GM19397 (cell line): ENCODE measurements around the gene PRKCA.
A peak's percentile ranks its signal among the peaks of the same experiment; 100 is the strongest.
"Not testable (repeated sequence)": the region's sequence is repeated elsewhere in the genome, so short reads cannot be mapped to it uniquely, and the experiment has no call there.

ENCODE experiments used
- ATAC-seq: cut with Tn5 transposase; IDR thresholded peaks from one replicate; pipeline ENCODE4 v1.9.1; 2021; ENCODE audit warnings: mild to moderate bottlenecking, moderate library complexity; ENCODE audit not compliant: unreplicated experiment

The PRKCA gene

DNA sequence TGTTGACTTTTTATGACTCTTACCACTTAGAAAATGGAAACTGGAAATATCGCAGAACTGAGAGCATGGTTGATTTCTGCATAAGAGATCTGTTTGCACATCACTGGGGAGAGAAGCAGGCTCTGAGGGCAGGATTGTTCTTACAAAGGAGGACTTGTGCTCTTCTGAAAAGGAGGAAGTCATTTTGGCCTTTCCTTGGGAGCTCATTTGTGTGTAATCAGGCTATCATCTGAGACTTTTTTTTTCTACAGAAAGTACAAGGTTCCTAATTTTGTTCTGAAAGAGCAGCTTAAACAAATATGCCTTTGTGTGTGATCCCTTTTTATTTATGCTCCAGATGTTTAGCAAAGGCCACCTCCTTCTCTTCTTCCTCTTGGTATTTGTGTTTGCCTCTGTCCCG, 386.8 kb downstream of the PRKCA start:
- ATAC-seq: no peak

DNA sequence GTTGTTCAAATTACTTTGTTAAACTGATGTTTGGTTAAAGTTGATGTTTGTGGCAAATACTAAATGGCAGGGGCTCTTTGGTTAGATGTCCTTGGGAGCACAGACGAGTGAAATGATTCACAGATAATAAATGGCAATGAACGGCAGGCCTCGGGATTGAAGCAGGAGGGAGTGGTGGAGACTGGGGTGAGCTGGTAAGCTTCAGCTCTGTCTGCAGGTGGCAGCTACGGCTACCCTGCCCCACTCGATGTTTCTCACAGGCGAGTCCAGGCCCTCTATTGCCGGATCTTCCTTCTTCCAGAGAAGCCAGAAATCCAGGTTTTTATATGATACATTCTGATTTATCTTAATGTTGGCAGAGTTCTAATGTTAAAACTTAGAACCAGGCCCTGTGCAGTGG, 387.8 kb downstream of the PRKCA start:
- no peak for ATAC-seq

DNA sequence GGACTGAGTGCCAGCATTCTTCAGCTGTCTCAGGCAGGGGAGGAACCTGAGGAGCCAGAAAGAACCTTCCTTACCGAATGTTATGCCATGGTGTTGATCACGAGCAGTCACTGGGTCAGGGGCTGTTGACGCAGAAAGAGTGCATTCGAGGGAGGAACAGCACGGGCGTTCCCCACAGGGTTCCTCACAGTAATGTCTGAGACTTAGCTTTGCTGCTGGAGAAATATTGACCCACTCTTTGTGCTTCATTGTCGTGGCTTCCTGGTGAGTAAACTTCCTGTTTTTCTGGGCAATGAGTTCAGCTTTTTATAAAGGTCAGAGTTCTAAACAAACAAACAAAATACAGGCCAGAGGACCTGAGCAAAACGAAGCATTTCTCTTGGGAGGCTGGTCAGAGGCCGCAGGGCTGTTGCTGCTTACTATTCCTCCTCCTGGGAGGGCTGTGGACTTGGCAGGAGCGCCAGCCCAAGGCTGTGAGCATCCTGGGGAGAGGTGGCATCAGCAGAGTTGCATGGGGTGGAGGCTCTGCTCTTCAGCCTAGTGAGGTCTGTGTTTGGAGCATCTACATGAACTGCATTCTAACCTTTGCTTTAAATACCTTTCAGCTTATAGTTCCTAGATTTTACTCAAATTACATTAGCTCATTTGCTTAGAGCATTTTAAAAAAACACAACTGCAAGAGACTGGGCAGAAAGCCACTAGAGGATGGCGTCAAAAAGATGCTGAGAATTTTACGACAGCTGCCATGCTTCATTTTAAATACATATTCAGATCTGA, 389.4 kb downstream of the PRKCA start:
- ATAC-seq: no peak

DNA sequence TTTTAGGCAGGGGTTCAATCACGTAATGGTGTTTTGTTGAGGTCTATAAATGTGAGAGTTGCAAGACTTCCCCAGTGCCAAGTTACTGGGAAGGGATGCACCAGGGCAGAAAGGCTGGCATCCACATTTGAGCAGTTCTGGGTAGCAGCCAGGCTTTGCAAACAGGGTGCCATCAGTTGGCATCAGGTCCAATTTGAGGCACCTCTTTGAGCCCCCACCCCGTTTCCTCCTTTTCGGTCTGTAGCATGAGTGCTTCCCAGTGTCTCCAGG, 389.9 kb downstream of the PRKCA start:
- no peak for ATAC-seq

DNA sequence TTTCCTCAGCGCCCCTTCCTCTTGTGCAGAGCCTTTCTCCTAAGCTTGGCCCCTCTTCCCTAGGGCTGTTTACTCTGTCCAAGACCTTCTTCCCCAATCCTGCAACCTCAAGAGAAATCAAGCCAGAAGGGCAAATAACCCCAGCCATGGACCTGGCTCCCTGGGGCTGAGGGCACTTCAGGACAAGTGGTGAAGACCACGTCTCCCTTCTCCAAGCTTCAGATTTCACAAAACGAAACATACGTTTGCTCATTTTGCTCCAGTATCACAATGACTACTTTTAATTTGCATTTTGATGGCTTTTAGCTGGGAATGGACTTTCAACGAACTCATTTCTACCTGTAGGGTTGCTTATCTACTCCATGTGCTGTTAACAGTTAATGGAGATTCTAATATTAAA, 392.7 kb downstream of the PRKCA start:
- ATAC-seq: no peak

DNA sequence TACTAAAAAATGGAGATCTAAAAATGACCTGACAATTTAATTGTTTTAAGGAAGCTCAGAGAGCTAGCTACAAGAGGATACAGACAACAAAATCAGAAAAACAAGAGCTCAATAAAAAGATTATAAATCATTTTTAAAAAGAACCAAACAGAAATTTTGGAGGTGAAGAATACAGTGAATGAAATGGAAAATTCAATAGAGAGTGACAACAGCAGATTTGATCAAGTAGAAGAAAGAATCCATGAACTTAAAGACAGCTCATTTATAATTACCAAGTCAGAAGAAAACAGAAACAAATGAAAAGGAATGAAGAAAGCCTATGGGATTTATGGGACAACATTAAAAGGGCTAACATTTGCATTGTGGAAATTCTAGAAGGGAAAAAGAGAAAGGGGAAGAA, 395.9 kb downstream of the PRKCA start:
- ATAC-seq: no peak

DNA sequence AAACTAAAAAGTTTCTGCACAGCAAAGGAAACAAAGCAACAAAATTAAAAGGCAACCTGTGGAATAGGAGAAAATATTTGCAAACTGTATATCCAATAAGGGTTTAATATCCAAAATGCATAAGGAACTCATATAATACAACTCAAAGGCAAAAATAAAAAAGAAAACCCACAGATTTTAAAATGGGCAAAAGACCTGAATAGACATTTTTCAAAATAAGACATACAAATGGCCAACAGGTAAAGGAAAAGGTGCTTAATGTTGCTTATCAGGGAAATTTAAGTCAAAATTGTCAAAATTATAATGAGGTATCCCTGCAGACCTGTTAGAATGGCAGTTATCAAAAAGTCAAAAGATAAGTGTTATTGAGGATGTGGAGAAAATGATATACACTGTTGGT, 399.0 kb downstream of the PRKCA start:
- ATAC-seq: no peak

DNA sequence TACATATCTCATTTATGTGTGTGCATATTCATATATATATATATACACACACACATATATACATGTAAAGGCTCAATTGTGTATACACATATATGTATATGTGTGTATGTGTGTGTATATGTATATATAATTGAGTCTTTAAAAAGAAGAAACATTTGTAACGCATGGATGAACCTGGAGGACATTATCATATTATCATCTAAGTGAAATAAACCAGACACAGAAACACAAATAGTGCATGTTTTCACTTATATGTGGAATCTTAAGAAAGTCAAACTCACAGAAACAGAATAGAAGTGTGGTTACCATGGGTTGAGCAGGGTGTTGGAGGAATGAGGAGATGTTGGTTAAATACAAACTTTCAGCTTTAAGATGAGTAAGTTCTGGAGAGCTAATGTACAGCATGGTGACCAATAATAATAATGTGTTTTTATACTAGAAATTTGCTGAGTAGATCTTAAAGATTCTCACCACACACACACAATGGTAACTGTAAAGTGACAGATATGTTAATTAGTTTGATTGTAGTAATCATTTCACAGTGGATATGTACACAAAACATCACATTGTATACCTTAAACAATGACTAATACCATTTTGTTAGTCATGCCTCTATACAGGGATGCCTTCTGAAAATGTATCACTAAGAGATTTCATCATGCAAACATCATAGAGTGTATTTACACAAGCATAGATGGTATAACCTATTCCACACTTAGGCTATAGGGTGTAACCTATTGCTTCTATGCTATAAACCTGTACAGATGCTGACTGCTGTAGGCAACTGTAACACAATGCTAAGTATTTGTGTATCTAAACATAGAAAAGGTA, 399.9 kb downstream of the PRKCA start:
- no peak for ATAC-seq

DNA sequence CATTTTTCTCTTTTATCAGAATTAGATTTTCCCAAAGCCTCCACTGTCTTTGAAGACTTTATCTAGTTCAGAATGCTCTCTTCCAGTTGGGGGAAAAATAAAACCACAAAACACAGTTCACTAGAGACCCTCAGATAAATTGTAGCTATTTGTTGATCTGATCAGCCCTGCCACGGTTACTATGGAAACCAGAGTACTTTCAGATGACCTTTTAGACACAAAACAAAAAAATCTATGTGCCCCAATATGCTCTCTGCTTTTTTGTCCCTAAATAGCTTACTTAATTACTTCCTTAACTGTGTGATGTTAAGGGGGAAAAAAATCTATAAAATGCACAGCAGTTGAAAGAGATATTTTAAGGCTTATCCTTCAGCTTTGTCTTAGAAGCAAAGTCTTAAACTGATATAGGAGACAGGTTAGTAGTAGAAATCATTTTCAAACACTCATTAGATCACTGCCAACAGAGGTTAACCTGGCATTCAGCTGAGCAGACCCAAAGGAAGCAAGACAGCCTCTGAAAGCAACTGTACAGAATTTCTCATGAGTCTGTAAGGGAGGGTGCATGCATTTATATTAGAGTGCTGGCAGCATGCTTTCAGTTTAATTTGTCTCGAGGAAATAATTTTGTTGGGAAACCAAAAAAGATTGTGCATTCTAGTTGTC, 402.6 kb downstream of the PRKCA start:
- ATAC-seq: no peak

DNA sequence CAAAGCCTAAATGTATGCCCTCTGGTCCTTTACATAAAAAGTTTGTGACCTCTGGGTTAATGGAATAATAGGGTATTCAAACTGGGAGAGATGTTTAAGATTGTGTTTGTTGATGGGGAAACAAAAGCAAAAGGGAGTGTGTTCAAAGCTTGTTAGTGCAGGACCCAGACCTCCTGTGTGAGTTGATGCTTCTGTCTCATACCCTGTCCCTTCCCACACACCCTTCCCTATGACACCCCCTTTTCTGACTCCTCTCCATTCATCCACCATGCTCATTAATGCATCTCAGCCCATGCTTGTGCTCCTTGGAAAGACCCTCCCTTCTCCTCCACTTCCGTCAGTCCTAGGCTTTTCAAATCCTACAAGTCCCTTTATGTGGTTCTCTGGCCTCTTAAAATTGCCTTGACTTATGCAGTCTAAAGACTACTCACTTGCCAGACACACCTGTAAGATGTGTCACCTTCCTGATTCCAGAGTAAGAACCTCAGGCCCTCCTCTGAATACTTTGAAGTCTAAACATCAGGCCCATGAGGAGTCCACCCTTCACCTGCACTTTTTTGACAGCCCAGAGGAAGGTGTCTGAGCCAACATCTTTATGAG, 404.5 kb downstream of the PRKCA start:
- no peak for ATAC-seq

DNA sequence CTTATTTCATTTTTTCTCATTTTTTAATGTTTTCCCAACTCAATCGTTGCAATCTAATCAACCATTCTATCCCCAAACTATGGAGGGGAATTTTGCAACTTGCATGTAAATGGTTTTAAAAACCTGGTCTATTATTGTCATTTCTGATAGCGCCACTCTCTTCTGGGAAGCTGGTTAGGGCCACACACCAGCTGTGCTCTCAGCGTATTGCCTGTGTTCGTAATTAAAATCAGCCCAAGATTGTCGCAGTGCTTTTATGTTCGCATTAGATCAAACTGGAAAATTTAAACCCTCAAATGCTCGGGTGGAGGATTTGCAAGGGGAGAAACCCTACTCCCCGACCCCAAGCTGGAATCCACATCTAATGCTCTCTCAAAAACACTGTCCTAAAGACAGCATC, 409.0 kb downstream of the PRKCA start:
- no peak for ATAC-seq

DNA sequence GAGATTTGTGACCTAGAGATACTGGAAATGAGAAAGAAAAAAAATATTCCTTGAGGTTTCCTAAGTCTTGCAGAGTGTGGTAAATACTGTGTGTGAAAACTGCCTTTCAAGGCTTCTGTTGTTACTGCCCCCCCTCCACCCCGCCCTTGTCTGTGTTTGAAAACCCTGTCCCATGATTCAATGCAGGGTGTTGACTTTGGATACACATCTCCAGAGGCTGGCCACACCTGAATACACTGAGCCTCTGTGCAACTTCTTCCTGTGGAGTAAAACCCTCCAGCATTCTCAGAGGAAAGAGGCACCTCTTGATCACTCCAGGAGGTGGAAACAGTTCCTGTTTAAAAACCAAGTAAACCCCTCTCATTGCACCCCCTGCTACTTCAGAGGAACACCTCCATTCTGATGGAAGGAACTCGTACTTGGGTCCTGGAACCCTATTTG, 409.5 kb downstream of the PRKCA start:
- ATAC-seq: no peak

DNA sequence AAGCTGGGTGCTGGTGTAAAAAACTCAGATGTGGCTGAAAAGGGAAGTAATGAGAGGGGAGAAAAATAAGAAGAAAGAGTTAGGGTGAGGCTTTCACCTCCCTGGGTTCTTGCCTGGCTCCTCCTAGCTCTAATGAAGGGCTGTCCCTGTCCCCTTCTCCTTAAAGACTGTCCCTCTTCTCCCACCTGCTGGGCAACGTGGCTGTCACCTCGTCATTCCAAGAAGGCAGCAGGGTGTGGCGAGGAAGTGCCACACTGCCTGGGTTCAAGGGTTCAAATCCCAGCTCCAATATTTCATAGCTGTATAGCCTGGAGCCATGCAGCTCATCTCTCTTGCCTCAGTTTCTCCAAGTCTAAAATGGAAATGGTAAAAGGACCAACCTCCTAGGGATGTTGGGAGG, 410.0 kb downstream of the PRKCA start:
- ATAC-seq: no peak

DNA sequence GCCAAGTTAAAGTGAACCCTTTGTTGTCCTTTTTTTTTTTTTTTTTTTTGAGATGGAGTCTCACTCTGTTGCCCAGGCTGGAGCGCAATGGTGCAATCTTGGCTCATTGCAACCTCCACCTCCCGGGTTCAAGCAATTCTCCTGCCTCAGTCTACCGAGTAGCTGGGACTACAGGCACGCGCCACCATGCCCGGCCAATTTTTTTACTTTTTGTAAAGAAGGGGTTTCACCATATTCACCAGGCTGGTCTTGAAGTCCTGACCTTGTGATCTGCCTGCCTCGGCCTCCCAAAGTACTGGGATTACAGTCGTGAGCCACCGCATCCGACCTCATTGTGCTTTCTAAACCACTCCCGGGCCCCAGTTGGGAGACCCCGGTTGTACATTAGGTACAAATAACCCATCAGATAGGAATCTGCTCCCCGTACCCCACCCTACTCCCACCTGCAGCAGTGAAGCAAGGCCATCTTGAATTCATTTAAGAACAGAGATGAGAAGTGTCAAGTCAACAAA, 410.7 kb downstream of the PRKCA start:
- not testable (repeated sequence) for ATAC-seq

DNA sequence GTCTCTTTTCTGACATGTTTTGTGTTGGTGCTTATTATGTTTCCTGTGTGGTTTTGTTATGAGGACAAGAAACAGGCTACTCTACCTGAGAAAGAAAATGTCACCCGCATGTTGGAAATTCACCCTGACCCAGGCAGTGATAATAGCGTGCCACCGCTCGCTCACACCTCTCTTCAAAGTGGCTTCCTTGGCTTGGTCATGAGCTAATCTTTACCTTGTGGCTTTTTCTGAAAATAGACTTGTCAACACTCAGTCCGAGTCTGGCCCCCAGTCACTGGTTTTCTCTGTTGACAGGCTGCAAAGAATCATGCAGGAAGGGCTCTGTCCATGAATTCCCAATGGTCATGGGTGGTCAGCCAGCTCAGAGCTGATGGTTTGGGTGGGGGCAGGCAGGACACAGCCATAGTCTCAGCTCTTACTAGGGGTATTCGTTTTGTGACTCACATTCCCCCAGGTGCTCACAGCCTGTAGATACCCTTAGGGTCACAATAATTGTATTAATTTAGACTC, 411.2 kb downstream of the PRKCA start:
- peak; percentile 80 for ATAC-seq

DNA sequence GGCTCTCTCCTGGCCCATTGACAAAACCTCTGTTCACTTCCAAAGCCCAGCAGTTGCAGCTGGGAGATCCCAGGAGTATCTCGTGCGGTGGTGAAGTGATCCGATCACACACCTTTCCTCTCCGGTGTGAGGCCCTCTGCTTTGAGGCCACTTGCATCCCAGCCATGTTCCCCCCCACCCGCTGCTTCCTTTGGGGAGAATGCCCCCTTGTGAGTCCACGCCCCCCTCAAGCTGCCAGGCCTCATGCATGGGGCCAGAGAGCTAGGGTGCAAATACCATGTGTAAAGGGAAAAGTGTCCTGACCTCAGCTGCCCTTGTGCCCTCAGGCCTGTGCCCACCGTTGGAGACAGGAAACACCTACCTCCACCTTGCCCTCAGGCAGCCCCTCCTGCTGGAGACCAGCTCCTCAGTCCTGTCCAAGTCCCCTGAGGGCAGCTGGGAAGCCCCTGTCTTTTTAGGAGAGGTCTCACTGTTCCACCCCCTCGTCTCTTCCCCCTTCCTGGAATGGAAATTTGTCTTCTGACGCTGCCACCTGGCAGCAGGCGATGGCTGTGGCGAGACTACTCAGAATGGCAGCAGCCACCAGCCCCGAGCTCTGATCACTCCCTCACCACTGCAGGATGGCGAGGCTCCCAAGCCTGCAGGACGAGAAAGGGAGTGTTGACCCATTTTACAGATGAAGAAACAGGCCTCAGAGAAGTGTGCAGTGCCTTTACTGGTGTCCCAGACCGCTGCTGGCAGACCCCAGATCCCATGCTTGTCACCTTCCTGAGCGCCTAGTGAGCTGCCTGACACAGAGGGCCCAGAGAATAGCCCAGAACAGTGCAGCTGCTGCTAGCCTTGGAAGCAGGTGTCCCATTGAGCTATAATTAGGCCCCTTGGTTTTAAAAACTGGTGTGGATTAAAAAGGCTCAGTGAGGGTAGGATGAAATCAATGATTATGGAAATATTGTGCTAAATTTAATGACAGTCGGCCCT, 411.9 kb downstream of the PRKCA start:
- ATAC-seq: no peak

DNA sequence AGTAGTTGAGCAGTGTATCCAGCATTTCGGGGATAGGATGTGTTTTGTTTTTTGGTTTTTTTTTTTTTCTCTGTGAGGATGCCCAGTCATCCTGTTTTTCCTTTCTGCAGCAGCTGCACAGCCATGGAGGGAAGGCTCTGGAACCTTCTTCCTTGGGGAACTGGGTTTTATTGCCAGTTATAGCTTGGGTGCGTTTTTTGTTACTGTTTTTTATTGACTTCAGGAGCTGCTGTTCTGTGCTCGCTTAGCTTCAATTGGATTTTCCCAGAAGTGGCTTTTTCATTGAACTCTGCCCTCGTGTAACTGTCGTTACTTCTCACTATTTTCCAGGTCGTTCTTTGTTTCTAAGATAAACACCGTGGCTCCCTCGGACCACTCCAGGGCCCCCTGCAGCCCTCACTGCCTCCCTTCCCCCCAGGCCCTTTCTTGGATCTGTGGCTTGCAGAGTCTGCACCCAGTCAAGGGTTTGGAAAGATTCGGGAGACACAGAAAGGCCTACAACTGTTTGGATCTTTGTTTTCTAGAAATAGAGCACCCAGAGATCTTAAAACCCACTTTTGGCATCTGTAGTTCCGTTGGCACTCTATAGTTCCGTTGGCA, 412.8 kb downstream of the PRKCA start:
- no peak for ATAC-seq

DNA sequence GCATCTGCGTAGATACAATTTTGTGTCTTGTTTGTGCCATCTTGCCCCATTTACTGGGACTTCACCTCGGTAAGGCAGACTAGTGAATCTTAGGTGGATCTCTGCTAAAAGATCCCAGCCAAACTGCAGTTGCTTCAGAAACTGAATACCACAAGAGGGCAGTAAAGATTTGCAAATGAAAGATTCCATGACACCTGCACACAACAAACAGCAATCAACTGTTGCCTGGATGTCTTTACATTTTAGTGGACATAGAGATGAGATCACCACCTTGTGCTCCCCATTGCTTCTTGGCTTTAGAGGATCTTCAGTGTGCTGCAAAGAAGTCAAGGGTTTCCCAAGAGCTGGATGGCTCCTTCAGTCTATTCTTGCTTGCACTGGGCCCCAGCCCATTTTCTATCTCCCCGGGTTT, 413.3 kb downstream of the PRKCA start:
- ATAC-seq: no peak

DNA sequence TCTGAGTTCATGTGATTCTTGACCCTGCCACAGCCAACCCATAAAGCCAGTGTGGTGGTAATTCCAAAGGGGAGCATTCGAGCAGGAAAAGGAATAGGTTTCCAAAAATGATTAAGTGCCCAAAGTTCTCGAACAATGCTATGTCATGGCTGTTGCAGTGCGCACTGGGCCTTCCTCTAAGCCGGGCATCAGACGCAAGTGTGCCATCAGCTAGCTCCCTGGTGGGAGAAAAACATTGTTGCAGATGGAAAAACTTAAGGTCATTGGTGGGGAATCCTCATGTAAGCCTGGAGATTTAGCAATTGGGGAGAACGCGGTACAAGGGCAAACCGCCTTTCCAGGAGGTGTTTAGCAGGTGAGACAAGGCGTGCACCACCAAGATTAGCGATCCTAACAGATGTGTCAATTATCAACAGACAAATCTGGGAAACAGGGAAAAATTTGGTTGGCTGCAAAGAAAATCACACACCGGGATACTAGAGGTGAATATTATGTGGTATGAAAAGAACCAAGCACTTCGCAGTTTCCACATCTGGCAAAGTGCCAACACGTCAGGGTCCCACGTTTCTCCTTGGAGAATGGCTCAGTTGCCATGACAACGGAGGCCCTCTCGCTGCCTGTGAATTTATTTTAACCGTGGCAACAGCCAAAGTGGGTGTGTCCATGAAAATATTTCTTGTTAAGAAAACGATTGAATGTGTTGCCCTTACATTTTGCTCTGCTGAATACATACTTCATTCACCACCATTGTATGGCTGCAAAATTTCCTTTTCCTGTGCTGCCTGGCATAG, 414.0 kb downstream of the PRKCA start:
- ATAC-seq: no peak
